WERI-Rb-1 (cell line): ENCODE measurements around the gene HOXB13.

Experiments
- DNase-seq: peaks from one replicate; pipeline ENCODE4 v3.0.0-alpha.2; 2020
- H3K27ac ChIP-seq: fragments of 250-450 bp; sonication (Bioruptor Pico); 2 replicates; pipeline ENCODE4 v1.5.1; 2020; ENCODE audit warnings: mild to moderate bottlenecking, moderate library complexity
- H3K27me3 ChIP-seq: fragments of 250-450 bp; sonication (Bioruptor Pico); 2 replicates; pipeline ENCODE4 v1.5.1; 2021; ENCODE audit warnings: mild to moderate bottlenecking, low read depth, moderate library complexity; ENCODE audit not compliant: insufficient read depth, severe bottlenecking
- H3K36me3 ChIP-seq: fragments of 250-450 bp; sonication (Bioruptor Pico); 2 replicates; pipeline ENCODE4 v1.5.1; 2020; ENCODE audit warnings: mild to moderate bottlenecking, moderate library complexity
- H3K4me3 ChIP-seq: 2 replicates; pipeline ENCODE4 v1.5.1; 2011; ENCODE audit warnings: low read depth, mild to moderate bottlenecking, control low read depth, low read length
- H3K9me3 ChIP-seq: fragments of 250-450 bp; sonication (Bioruptor Pico); 2 replicates; pipeline ENCODE4 v1.5.1; 2021; ENCODE audit warnings: mild to moderate bottlenecking, moderate library complexity; ENCODE audit not compliant: severe bottlenecking
- CTCF ChIP-seq: IDR thresholded peaks from 2 replicates; pipeline ENCODE4 v1.5.1; 2011; ENCODE audit warnings: low read depth, mild to moderate bottlenecking, control low read depth, inconsistent platforms, low read length

Gene HOXB13

GRCh38 chr17:48737330-48738043 is 8.9 kb upstream of the HOXB13 start:
- H3K27ac ChIP-seq, result no peak overlapping the region
- TF ChIP-seq CTCF, result no peak
- peaks cover 33% of the 10 kb centered on the region for H3K9me3 ChIP-seq
- DNase-seq, result no peak
- peaks cover 99% of the 10 kb centered on the region for H3K27me3 ChIP-seq
- H3K4me3 ChIP-seq, result no peak overlapping the region
- H3K36me3 ChIP-seq, result no peaks in the 10 kb centered on the region

GRCh38 chr17:48735062-48735351 is 6.5 kb upstream of the HOXB13 start:
- no peak overlapping the region for H3K27ac ChIP-seq
- no peaks in the 10 kb centered on the region for H3K36me3 ChIP-seq
- no peak for DNase-seq
- no peak for TF ChIP-seq CTCF
- H3K9me3 ChIP-seq, result peaks cover 29% of the 10 kb centered on the region
- peaks cover 97% of the 10 kb centered on the region for H3K27me3 ChIP-seq
- H3K4me3 ChIP-seq, result no peak overlapping the region

- Histone ChIP-seq H3K27me3 (peaks cover 97% of the 10 kb centered on the region), H3K4me3 (no peak overlapping the region), H3K9me3 (peaks cover 24% of the 10 kb centered on the region), H3K27ac (no peak overlapping the region), H3K36me3 (no peaks in the 10 kb centered on the region)
- TF ChIP-seq CTCF, result no peak
- no peak for DNase-seq
These were observed 5.9 kb upstream of the HOXB13 start for GRCh38 chr17:48734333-48735061.

- no peak overlapping the region for H3K4me3 ChIP-seq
- peaks cover 23% of the 10 kb centered on the region for H3K9me3 ChIP-seq
- no peak for TF ChIP-seq CTCF
These were observed 5.2 kb upstream of the HOXB13 start for GRCh38 chr17:48733632-48734328.

GRCh38 chr17:48732688-48733629 is 4.4 kb upstream of the HOXB13 start:
- no peak for TF ChIP-seq CTCF
- Histone ChIP-seq H3K9me3 (peaks cover 15% of the 10 kb centered on the region), H3K4me3 (no peak overlapping the region), H3K27me3 (peaks cover 97% of the 10 kb centered on the region), H3K27ac (no peak overlapping the region), H3K36me3 (no peaks in the 10 kb centered on the region)
- no peak for DNase-seq

More at GRCh38 chr17:48733632-48734328, 5.2 kb upstream of the HOXB13 start:
- no peaks in the 10 kb centered on the region for H3K36me3 ChIP-seq
- H3K27ac ChIP-seq, result no peak overlapping the region
- H3K27me3 ChIP-seq, result peaks cover 97% of the 10 kb centered on the region
- DNase-seq, result no peak
